Duodenal mucosa (tissue), 2 donors: ENCODE results near the gene RAMAC.

Source experiments
- H3K27ac ChIP-seq: one replicate; pipeline ENCODE4 v1.7.0; 2013; ENCODE audit warnings: low read depth, low read length
- H3K27me3 ChIP-seq, 2 donors: one replicate each; pipeline ENCODE4 v1.7.0; 2013; ENCODE audit warnings: low read length in 2 of 2, control low read depth in 1 of 2; ENCODE audit not compliant: insufficient read depth in 2 of 2, control insufficient read depth in 1 of 2
- H3K36me3 ChIP-seq, 2 donors: one replicate each; pipeline ENCODE4 v1.7.0; 2013; ENCODE audit warnings: low read length in 2 of 2, control low read depth in 1 of 2; ENCODE audit not compliant: insufficient read depth in 2 of 2, control insufficient read depth in 1 of 2
- H3K4me1 ChIP-seq, 2 donors: one replicate each; pipeline ENCODE4 v1.7.0; 2013; ENCODE audit warnings: low read length in 2 of 2, control low read depth in 1 of 2; ENCODE audit not compliant: insufficient read depth in 2 of 2, control insufficient read depth in 1 of 2
- H3K4me3 ChIP-seq, 2 donors: one replicate each; pipeline ENCODE4 v1.7.0; 2013; ENCODE audit warnings: low read length in 2 of 2, low read depth in 1 of 2
- H3K9ac ChIP-seq, 2 donors: one replicate each; pipeline ENCODE4 v1.7.0; 2013; ENCODE audit warnings: low read length in 2 of 2, low read depth in 1 of 2
- H3K9me3 ChIP-seq, 2 donors: one replicate each; pipeline ENCODE4 v1.7.0; 2013; ENCODE audit warnings: low read length in 2 of 2, control low read depth in 1 of 2; ENCODE audit not compliant: control insufficient read depth in 1 of 2

The RAMAC gene

GRCh38 chr15:82966671-82967071 lies 19.3 kb upstream of the RAMAC start:
- Histone ChIP-seq H3K9me3 (no peaks in the 10 kb centered on the region), H3K4me3 (no peak overlapping the region), H3K9ac (no peak overlapping the region), H3K4me1 (no peaks in the 10 kb centered on the region), H3K27me3 (no peaks in the 10 kb centered on the region), H3K27ac (no peak overlapping the region), H3K36me3 (no peaks in the 10 kb centered on the region)

- Histone ChIP-seq H3K9me3 (no peaks in the 10 kb centered on the region), H3K36me3 (no peaks in the 10 kb centered on the region), H3K9ac (no peak overlapping the region), H3K4me3 (no peak overlapping the region), H3K4me1 (no peaks in the 10 kb centered on the region), H3K27me3 (no peaks in the 10 kb centered on the region), H3K27ac (no peak overlapping the region)
Measured at GRCh38 chr15:82968066-82968465, 17.9 kb upstream of the RAMAC start.

GRCh38 chr15:82969353-82969752 lies 16.7 kb upstream of the RAMAC start:
- H3K27ac ChIP-seq = no peak overlapping the region
- no peak overlapping the region for H3K4me3 ChIP-seq
- H3K4me1 ChIP-seq = no peaks in the 10 kb centered on the region
- no peaks in the 10 kb centered on the region for H3K36me3 ChIP-seq
- H3K27me3 ChIP-seq = no peaks in the 10 kb centered on the region
- H3K9me3 ChIP-seq = no peaks in the 10 kb centered on the region
- H3K9ac ChIP-seq = no peak overlapping the region

- Histone ChIP-seq H3K9me3 (no peaks in the 10 kb centered on the region), H3K9ac (no peak overlapping the region), H3K27ac (no peak overlapping the region), H3K27me3 (no peaks in the 10 kb centered on the region), H3K4me1 (no peaks in the 10 kb centered on the region), H3K36me3 (no peaks in the 10 kb centered on the region), H3K4me3 (no peak overlapping the region)
Measured at GRCh38 chr15:82970078-82970686, 15.8 kb upstream of the RAMAC start.

- Histone ChIP-seq H3K27ac (no peak overlapping the region), H3K27me3 (no peaks in the 10 kb centered on the region)
Measured at GRCh38 chr15:82970696-82971095, 15.3 kb upstream of the RAMAC start.

GRCh38 chr15:82971218-82971984 lies 14.6 kb upstream of the RAMAC start:
- Histone ChIP-seq H3K27ac (no peak overlapping the region), H3K9ac (no peak overlapping the region), H3K9me3 (no peaks in the 10 kb centered on the region), H3K36me3 (no peaks in the 10 kb centered on the region), H3K4me1 (no peaks in the 10 kb centered on the region), H3K27me3 (no peaks in the 10 kb centered on the region), H3K4me3 (no peak overlapping the region)

More at GRCh38 chr15:82970696-82971095, 15.3 kb upstream of the RAMAC start:
- Histone ChIP-seq H3K9me3 (no peaks in the 10 kb centered on the region), H3K4me3 (no peak overlapping the region), H3K4me1 (no peaks in the 10 kb centered on the region), H3K9ac (no peak overlapping the region), H3K36me3 (no peaks in the 10 kb centered on the region)

GRCh38 chr15:82972990-82973389 lies 13.0 kb upstream of the RAMAC start:
- Histone ChIP-seq H3K27ac (no peak overlapping the region), H3K36me3 (no peaks in the 10 kb centered on the region), H3K4me1 (no peaks in the 10 kb centered on the region), H3K9me3 (no peaks in the 10 kb centered on the region), H3K27me3 (no peaks in the 10 kb centered on the region), H3K4me3 (no peak overlapping the region), H3K9ac (no peak overlapping the region)

GRCh38 chr15:82977076-82977475 lies 8.9 kb upstream of the RAMAC start:
- Histone ChIP-seq H3K9me3 (no peaks in the 10 kb centered on the region), H3K9ac (no peak overlapping the region), H3K4me3 (no peak overlapping the region), H3K27me3 (no peaks in the 10 kb centered on the region), H3K27ac (no peak overlapping the region), H3K4me1 (no peaks in the 10 kb centered on the region), H3K36me3 (no peaks in the 10 kb centered on the region)

GRCh38 chr15:82978438-82978837 lies 7.6 kb upstream of the RAMAC start:
- Histone ChIP-seq H3K4me1 (no peaks in the 10 kb centered on the region), H3K9me3 (no peaks in the 10 kb centered on the region), H3K27me3 (no peaks in the 10 kb centered on the region), H3K4me3 (no peak overlapping the region), H3K9ac (no peak overlapping the region), H3K27ac (no peak overlapping the region), H3K36me3 (no peaks in the 10 kb centered on the region)

GRCh38 chr15:82979726-82980125 lies 6.3 kb upstream of the RAMAC start:
- Histone ChIP-seq H3K9me3 (no peaks in the 10 kb centered on the region), H3K4me1 (no peaks in the 10 kb centered on the region), H3K4me3 (no peak overlapping the region), H3K36me3 (no peaks in the 10 kb centered on the region), H3K9ac (no peak overlapping the region), H3K27me3 (no peaks in the 10 kb centered on the region), H3K27ac (no peak overlapping the region)
